Astrocyte (in vitro differentiated cells and primary cell): ENCODE data around the gene ALPP. TPM values are rescaled to one million over a fixed set of nuclear protein-coding genes. Genes with fewer than 3 reads are reported as not detected.

Experiments
- DNase-seq: peaks from one replicate; pipeline ENCODE4 v3.0.0-alpha.2; 2010; ENCODE audit warnings: low read depth
- FAIRE-seq: peaks from 2 replicates; lab custom pipeline; 2011; peaks lifted over from hg19 to GRCh38; lab: Jason Lieb, UNC
- H2AFZ ChIP-seq: 2 replicates; pipeline ENCODE4 v1.6.0; 2012; ENCODE audit warnings: low read depth, low read length, inconsistent platforms
- H3K27ac ChIP-seq: 2 replicates; pipeline ENCODE4 v1.5.1; 2011; ENCODE audit warnings: low read depth, low read length, inconsistent platforms
- H3K27me3 ChIP-seq: 2 replicates; pipeline ENCODE4 v1.6.0; 2011; ENCODE audit warnings: low read length, inconsistent platforms; ENCODE audit not compliant: insufficient read depth
- H3K36me3 ChIP-seq: 2 replicates; pipeline ENCODE4 v1.5.1; 2011; ENCODE audit warnings: low read length, inconsistent platforms; ENCODE audit not compliant: insufficient read depth
- H3K4me1 ChIP-seq: 2 replicates; pipeline ENCODE4 v1.5.1; 2011; ENCODE audit warnings: low read length, inconsistent platforms; ENCODE audit not compliant: insufficient read depth
- H3K4me2 ChIP-seq: 2 replicates; pipeline ENCODE4 v1.6.0; 2012; ENCODE audit warnings: low read length, inconsistent platforms
- H3K4me3 ChIP-seq: 2 replicates; pipeline ENCODE4 v1.5.1; 2011; ENCODE audit warnings: low read depth, mild to moderate bottlenecking, low read length, inconsistent platforms; ENCODE audit not compliant: insufficient read depth
- H3K79me2 ChIP-seq: 2 replicates; pipeline ENCODE4 v1.6.0; 2012; ENCODE audit warnings: mild to moderate bottlenecking, low read length, inconsistent platforms; ENCODE audit not compliant: insufficient read depth
- H3K9ac ChIP-seq: 2 replicates; pipeline ENCODE4 v1.6.0; 2012; ENCODE audit warnings: mild to moderate bottlenecking, low read length, inconsistent platforms
- H3K9me3 ChIP-seq: 2 replicates; pipeline ENCODE4 v1.5.1; 2012; ENCODE audit warnings: low read depth, mild to moderate bottlenecking, low read length, inconsistent platforms; ENCODE audit not compliant: insufficient read depth
- H4K20me1 ChIP-seq: 2 replicates; pipeline ENCODE4 v1.6.0; 2012; ENCODE audit warnings: low read length, inconsistent platforms; ENCODE audit not compliant: insufficient read depth
- H3K27ac Mint-ChIP-seq: one replicate; pipeline ENCODE4 v1.8.0; 2021; ENCODE audit warnings: mild to moderate bottlenecking, mixed read lengths; ENCODE audit not compliant: unreplicated experiment
- H3K27me3 Mint-ChIP-seq: one replicate; pipeline ENCODE4 v1.8.0; 2021; ENCODE audit warnings: low read depth, mixed read lengths; ENCODE audit not compliant: unreplicated experiment
- H3K36me3 Mint-ChIP-seq: one replicate; pipeline ENCODE4 v1.8.0; 2021; ENCODE audit warnings: low read depth, mixed read lengths; ENCODE audit not compliant: unreplicated experiment
- H3K4me1 Mint-ChIP-seq: one replicate; pipeline ENCODE4 v1.8.0; 2021; ENCODE audit warnings: low read depth, mixed read lengths; ENCODE audit not compliant: unreplicated experiment
- H3K4me3 Mint-ChIP-seq: one replicate; pipeline ENCODE4 v1.8.0; 2021; ENCODE audit warnings: mild to moderate bottlenecking, moderate library complexity, mixed read lengths; ENCODE audit not compliant: unreplicated experiment
- H3K9me3 Mint-ChIP-seq: one replicate; pipeline ENCODE4 v1.8.0; 2021; ENCODE audit warnings: mild to moderate bottlenecking, mixed read lengths; ENCODE audit not compliant: unreplicated experiment
- CTCF ChIP-seq: IDR thresholded peaks from 2 replicates; pipeline ENCODE4 v1.5.1; 2011; ENCODE audit warnings: low read depth, mild to moderate bottlenecking, inconsistent platforms, low read length, moderate library complexity; ENCODE audit not compliant: insufficient read depth
- EZH2 ChIP-seq: IDR thresholded peaks from 2 replicates; pipeline ENCODE4 v1.6.1; 2012; ENCODE audit warnings: mild to moderate bottlenecking, low read length, inconsistent platforms; ENCODE audit not compliant: insufficient read depth
- total RNA-seq: library from RNA; stranded (reverse); gene quantifications from 2 replicates; pipeline ENCODE4 v1.2.1, GENCODE V29; 2021

The ALPP gene
- total RNA-seq, 1 donor from 2014 or later, result 0.32 TPM

- H3K27me3 Mint-ChIP-seq, result peaks cover 77% of the 10 kb centered on the region
- no peak overlapping the region for H3K27ac ChIP-seq
- DNase-seq (peak; percentile 42), FAIRE-seq (no peak)
- H3K27me3 ChIP-seq, result peaks cover 53% of the 10 kb centered on the region
- H3K9me3 Mint-ChIP-seq, result peaks cover 12% of the 10 kb centered on the region
- no peaks in the 10 kb centered on the region for H3K36me3 ChIP-seq
- no peak overlapping the region for H3K4me3 ChIP-seq
- H3K4me3 Mint-ChIP-seq, result peak overlapping the region; percentile 54
- no peak overlapping the region for H3K27ac Mint-ChIP-seq
- no peaks in the 10 kb centered on the region for H3K4me1 ChIP-seq
- peak overlapping the region; percentile 74 for H3K4me2 ChIP-seq
- no peaks in the 10 kb centered on the region for H3K79me2 ChIP-seq
- peaks cover 16% of the 10 kb centered on the region for H3K9me3 ChIP-seq
- H3K4me1 Mint-ChIP-seq, result no peaks in the 10 kb centered on the region
- H4K20me1 ChIP-seq, result no peaks in the 10 kb centered on the region
- TF ChIP-seq CTCF (no peak), EZH2 (peak; percentile 25)
- H3K9ac ChIP-seq, result no peak overlapping the region
- no peaks in the 10 kb centered on the region for H3K36me3 Mint-ChIP-seq
- peak overlapping the region; percentile 41 for H2AFZ ChIP-seq
These were observed 40.1 kb downstream of the ALPP start for GRCh38 chr2:232418466-232419244.

GRCh38 chr2:232419245-232420072 lies 40.9 kb downstream of the ALPP start:
- no peak for FAIRE-seq
- Mint-ChIP-seq H3K4me1 (no peaks in the 10 kb centered on the region), H3K4me3 (no peak overlapping the region), H3K27ac (no peak overlapping the region), H3K9me3 (peaks cover 12% of the 10 kb centered on the region), H3K27me3 (peaks cover 78% of the 10 kb centered on the region), H3K36me3 (no peaks in the 10 kb centered on the region)
- H2AFZ ChIP-seq, result peak overlapping the region; percentile 41
- peak overlapping the region; percentile 74 for H3K4me2 ChIP-seq
- no peak for DNase-seq
- no peaks in the 10 kb centered on the region for H4K20me1 ChIP-seq
- H3K36me3 ChIP-seq, result no peaks in the 10 kb centered on the region
- H3K79me2 ChIP-seq, result no peaks in the 10 kb centered on the region
- H3K27me3 ChIP-seq, result peaks cover 60% of the 10 kb centered on the region
- H3K9ac ChIP-seq, result no peak overlapping the region
- no peak overlapping the region for H3K4me3 ChIP-seq
- no peak overlapping the region for H3K27ac ChIP-seq
- H3K9me3 ChIP-seq, result peaks cover 16% of the 10 kb centered on the region
- TF ChIP-seq CTCF (no peak), EZH2 (peak; percentile 65)
- no peaks in the 10 kb centered on the region for H3K4me1 ChIP-seq
